ENCODE measurements around the gene PPP1CB.

GRCh38 chr2:28720345-28720744, 31.3 kb upstream of the PPP1CB start:
- no peak for TF ChIP-seq CTCF (IDR thresholded peaks at IDR 0.05)
- TF ChIP-seq EP300 (IDR thresholded peaks at IDR 0.05): no peak
- no peak for TF ChIP-seq POLR2A (IDR thresholded peaks at IDR 0.05)
- no peak for TF ChIP-seq POLR2AphosphoS5 (IDR thresholded peaks at IDR 0.05)
